Kidney (tissue), 14 donors: ENCODE data around the gene ARHGEF11. TPM values are rescaled to one million over a fixed set of nuclear protein-coding genes. Genes with fewer than 3 reads are reported as not detected.

Experiments used
- DNase-seq, 5 donors: peaks; one replicate each; pipeline ENCODE4 v3.0.0-alpha.2; 2013 to 2020
- FAIRE-seq: peaks from 2 replicates; lab custom pipeline; 2012; peaks lifted over from hg19 to GRCh38; lab: Jason Lieb, UNC
- H3K27ac ChIP-seq, 2 donors: one replicate each; pipeline ENCODE4 v1.7.0; 2013; ENCODE audit warnings: low read depth in 2 of 2, low read length in 2 of 2, inconsistent platforms in 1 of 2
- H3K27me3 ChIP-seq: one replicate; pipeline ENCODE4 v1.7.1; 2013; ENCODE audit warnings: low read length, inconsistent platforms; ENCODE audit not compliant: control insufficient read depth, insufficient read depth
- H3K36me3 ChIP-seq, 3 donors: one replicate each; pipeline versions ENCODE4 v1.7.0 to v1.7.1; 2013; ENCODE audit warnings: low read length in 3 of 3, control low read depth in 1 of 3, inconsistent platforms in 1 of 3; ENCODE audit not compliant: insufficient read depth in 3 of 3, control insufficient read depth in 2 of 3
- H3K4me1 ChIP-seq, 3 donors: one replicate each; pipeline versions ENCODE4 v1.7.0 to v1.7.1; 2013; ENCODE audit warnings: low read length in 3 of 3, inconsistent platforms in 1 of 3, low read depth in 1 of 3; ENCODE audit not compliant: control insufficient read depth in 2 of 3, insufficient read depth in 2 of 3
- H3K4me3 ChIP-seq, 3 donors: one replicate each; pipeline versions ENCODE4 v1.7.0 to v1.8.1; 2013; ENCODE audit warnings: low read length in 3 of 3, control low read depth in 1 of 3, inconsistent platforms in 1 of 3
- H3K9ac ChIP-seq, 3 donors: one replicate each; pipeline versions ENCODE4 v1.7.0 to v1.7.1; 2013; ENCODE audit warnings: low read length in 3 of 3, control low read depth in 1 of 3, inconsistent platforms in 1 of 3
- H3K9me3 ChIP-seq, 3 donors: one replicate each; pipeline versions ENCODE4 v1.7.0 to v1.7.1; 2013; ENCODE audit warnings: low read length in 3 of 3, control low read depth in 1 of 3, inconsistent platforms in 1 of 3; ENCODE audit not compliant: control insufficient read depth in 2 of 3, insufficient read depth in 1 of 3
- CTCF ChIP-seq: IDR thresholded peaks from 3 replicates; pipeline ENCODE4 v1.5.1; 2012; ENCODE audit warnings: mild to moderate bottlenecking, moderate library complexity, borderline replicate concordance; ENCODE audit not compliant: insufficient read depth; ENCODE audit errors: extremely low read depth
- intact Hi-C: fragments of 100-400 bp; cut with DNase I; formaldehyde crosslinking; loops from one replicate; pipeline ENCODE4 v1.11.1; 2022
- polyA plus RNA-seq: library from polyadenylated mRNA; stranded (reverse); fragments of 350-450 nt; fragmentation: Illumina TruSeq; extraction: RNeasy Lipid Tissue Mini Kit (QIAGEN cat#74804); gene quantifications from one replicate; pipeline ENCODE4 v1.2.3, GENCODE V29; 2014; ENCODE audit warnings: low read depth, low replicate concordance; ENCODE audit not compliant: insufficient read depth
- total RNA-seq: library from RNA; stranded (reverse); fragmentation: NEBNext Ultra II Directional; extraction: Animal tissue kit (Norgen Biotek cat#: 25700); gene quantifications from one replicate; pipeline ENCODE4 v1.2.1, GENCODE V29; 2021
- donor health status: control.
- donor health status: control.
- donor health status: control.
- donor health status: control.
- donor health status: control.
- donor health status: DM: yes; HTN: yes; CAD: no.
- donor health status: Normal renal cell carcinoma (clear cell type).

ARHGEF11 gene
- total and polyA plus RNA-seq, 2 donors from 2014 or later = 8.8 to 36.4 TPM

GRCh38 chr1:156896490-156897033, 149.0 kb downstream of the ARHGEF11 start:
- no peak overlapping the region for H3K4me3 ChIP-seq
- FAIRE-seq (no peak), DNase-seq (peak in 1 of 5 donors; percentile 85)
- no peak overlapping the region for H3K9ac ChIP-seq
- no peak for TF ChIP-seq CTCF
- H3K27me3 ChIP-seq = no peaks in the 10 kb centered on the region
- H3K36me3 ChIP-seq = no peaks in the 10 kb centered on the region
- H3K27ac ChIP-seq = peak overlapping the region; percentile 63 to 88
- H3K4me1 ChIP-seq = peaks cover 0 to 25% (median 4%) of the 10 kb centered on the region in 3 donors
- no peaks in the 10 kb centered on the region for H3K9me3 ChIP-seq
- intact Hi-C loops = no loop called here

- H3K27ac ChIP-seq = peak overlapping the region in 1 of 2 donors; percentile 95
- H3K9ac ChIP-seq = no peak overlapping the region
- peaks cover 0 to 18% (median 4%) of the 10 kb centered on the region in 3 donors for H3K4me1 ChIP-seq
- intact Hi-C loops = no loop called here
- no peak for FAIRE-seq
- no peak for TF ChIP-seq CTCF
- DNase-seq = peak in 1 of 5 donors; percentile 22
- H3K27me3 ChIP-seq = no peaks in the 10 kb centered on the region
- no peak overlapping the region for H3K4me3 ChIP-seq
- H3K36me3 ChIP-seq = no peaks in the 10 kb centered on the region
- H3K9me3 ChIP-seq = no peaks in the 10 kb centered on the region
Observed at GRCh38 chr1:156895927-156896326, 149.6 kb downstream of the ARHGEF11 start.

GRCh38 chr1:156895455-156895812, 150.1 kb downstream of the ARHGEF11 start:
- Histone ChIP-seq H3K9me3 (no peaks in the 10 kb centered on the region), H3K4me1 (peaks cover 0 to 18% (median 4%) of the 10 kb centered on the region in 3 donors), H3K4me3 (peak overlapping the region in 1 of 3 donors; percentile 67), H3K9ac (peak overlapping the region in 2 of 3 donors; percentile 29 to 61), H3K36me3 (no peaks in the 10 kb centered on the region), H3K27ac (peak overlapping the region; percentile 82 to 95), H3K27me3 (no peaks in the 10 kb centered on the region)
- intact Hi-C loops = no loop called here
- no peak for FAIRE-seq
- TF ChIP-seq CTCF = no peak
- no peak for DNase-seq
